Keratinocyte (primary cell): ENCODE results near the gene MAGI1. TPM values are rescaled to one million over a fixed set of nuclear protein-coding genes. Genes with fewer than 3 reads are reported as not detected.

Experiments used
- DNase-seq: peaks from one replicate; pipeline ENCODE4 v3.0.0-alpha.2; 2011; ENCODE audit warnings: low read depth, missing footprints, low spot score
- FAIRE-seq: peaks from 2 replicates; lab custom pipeline; 2011; peaks lifted over from hg19 to GRCh38; lab: Jason Lieb, UNC
- H2AFZ ChIP-seq: 2 replicates; pipeline ENCODE4 v1.6.0; 2012; ENCODE audit warnings: low read length, control low read depth, inconsistent platforms; ENCODE audit not compliant: control insufficient read depth
- H3K27ac ChIP-seq: 2 replicates; pipeline ENCODE4 v1.5.1; 2011; ENCODE audit warnings: low read length; ENCODE audit not compliant: control insufficient read depth, insufficient read depth
- H3K27me3 ChIP-seq: 3 replicates; pipeline ENCODE4 v1.6.0; 2011; ENCODE audit warnings: low read length; ENCODE audit not compliant: control insufficient read depth, insufficient read depth; ENCODE audit errors: extremely low read depth
- H3K36me3 ChIP-seq, 2 experiments: 2 replicates in 1 of 2; 3 replicates in 1 of 2; pipeline ENCODE4 v1.5.1; 2011; ENCODE audit warnings: low read length in 2 of 2, mild to moderate bottlenecking in 1 of 2; ENCODE audit not compliant: control insufficient read depth in 2 of 2, insufficient read depth in 2 of 2; ENCODE audit errors: extremely low read depth in 1 of 2
- H3K4me1 ChIP-seq: 3 replicates; pipeline ENCODE4 v1.5.1; 2011; ENCODE audit warnings: low read length; ENCODE audit not compliant: control insufficient read depth, insufficient read depth; ENCODE audit errors: extremely low read depth
- H3K4me2 ChIP-seq: 3 replicates; pipeline ENCODE4 v1.6.0; 2011; ENCODE audit warnings: low read depth, low read length; ENCODE audit not compliant: control insufficient read depth, insufficient read depth; ENCODE audit errors: extremely low read depth
- H3K4me3 ChIP-seq, 3 experiments: fragments of 200-600 bp in 1 of 3; sonication (generic) in 1 of 3; 2 replicates in 2 of 3; 3 replicates in 1 of 3; pipeline ENCODE4 v1.5.1; 2011 to 2016; ENCODE audit warnings: low read length in 3 of 3, mild to moderate bottlenecking in 3 of 3, control low read depth in 2 of 3, inconsistent platforms in 1 of 3, low read depth in 1 of 3, mixed read lengths in 1 of 3, mixed run types in 1 of 3, moderate library complexity in 1 of 3; ENCODE audit not compliant: control insufficient read depth in 2 of 3, insufficient read depth in 2 of 3; ENCODE audit errors: extremely low read depth in 1 of 3
- H3K79me2 ChIP-seq: 2 replicates; pipeline ENCODE4 v1.6.0; 2012; ENCODE audit warnings: low read length; ENCODE audit not compliant: control insufficient read depth, insufficient read depth
- H3K9ac ChIP-seq: 3 replicates; pipeline ENCODE4 v1.6.0; 2011; ENCODE audit warnings: low read length; ENCODE audit not compliant: control insufficient read depth, insufficient read depth; ENCODE audit errors: extremely low read depth
- H3K9me1 ChIP-seq: 3 replicates; pipeline ENCODE4 v1.6.0; 2011; ENCODE audit warnings: low read length; ENCODE audit not compliant: control insufficient read depth, insufficient read depth; ENCODE audit errors: extremely low read depth
- H3K9me3 ChIP-seq: 2 replicates; pipeline ENCODE4 v1.5.1; 2012; ENCODE audit warnings: low read depth, low read length; ENCODE audit not compliant: control insufficient read depth
- H4K20me1 ChIP-seq: 3 replicates; pipeline ENCODE4 v1.6.0; 2011; ENCODE audit warnings: low read length; ENCODE audit not compliant: control insufficient read depth, insufficient read depth; ENCODE audit errors: extremely low read depth
- CTCF ChIP-seq, 3 experiments: IDR thresholded peaks in 1 of 3; conservative IDR thresholded peaks in 1 of 3; optimal IDR thresholded peaks in 1 of 3; 2 replicates in 2 of 3; 3 replicates in 1 of 3; pipeline versions ENCODE3 to v1.5.1; 2011; ENCODE audit warnings: low read length in 3 of 3, mild to moderate bottlenecking in 3 of 3, moderate library complexity in 2 of 3, control low read depth in 1 of 3, inconsistent platforms in 1 of 3; ENCODE audit not compliant: insufficient read depth in 2 of 3; ENCODE audit errors: extremely low read depth in 1 of 3
- EZH2 ChIP-seq: IDR thresholded peaks from one replicate; pipeline ENCODE4 v1.6.1; 2012; ENCODE audit warnings: inconsistent platforms, mild to moderate bottlenecking, low read length, moderate library complexity
- dilution Hi-C: fragments of 300-500 bp; cut with MboI; formaldehyde crosslinking; loops from one replicate; pipeline ENCODE4 v1.7.0; 2020; ENCODE audit warnings: low sequenced_read_pairs; ENCODE audit not compliant: extremely low pct_ligation_motif_present
- polyA plus RNA-seq, 5 experiments: library from polyadenylated mRNA; depleted of rRNA in 3 of 5; stranded (reverse) in 3 of 5; stranded (forward) in 1 of 5; unstranded in 1 of 5; fragments of >200 nt; gene quantifications; 1 replicate in 1 of 5; 2 replicates in 3 of 5; 3 replicates in 1 of 5; pipeline versions ENCODE4 v1.2.1 to v1.2.3, GENCODE V29; 2011 to 2012; ENCODE audit warnings: missing spikeins in 2 of 5, low read depth in 1 of 5, low replicate concordance in 1 of 5

The MAGI1 gene
- polyA plus RNA-seq, 1 donor (not counting 4 experiments of a cell fraction or from before 2014, with no cell fraction given), result 10.9 TPM

GRCh38 chr3:65953881-65954733 lies 84.6 kb downstream of the MAGI1 start:
- Histone ChIP-seq H3K79me2 (peaks cover 4% of the 10 kb centered on the region), H3K4me2 (peak overlapping the region; percentile 77), H2AFZ (peak overlapping the region; percentile 81), H3K4me1 (peaks cover 49% of the 10 kb centered on the region), H3K9ac (peak overlapping the region; percentile 59), H3K27me3 (no peaks in the 10 kb centered on the region), H3K9me1 (no peaks in the 10 kb centered on the region), H4K20me1 (no peaks in the 10 kb centered on the region), H3K27ac (peak overlapping the region; percentile 33), H3K36me3 (no peaks in the 10 kb centered on the region), H3K9me3 (no peaks in the 10 kb centered on the region), H3K4me3 (peak overlapping the region in 2 of 3 experiments; percentile 43 to 44)
- dilution Hi-C loops, result no loop called here
- DNase-seq (no peak), FAIRE-seq (no peak)
- TF ChIP-seq EZH2, result no peak
- no peak for TF ChIP-seq CTCF (optimal IDR thresholded peaks at IDR 0.05 in 1 of 3, IDR thresholded peaks at IDR 0.05 in 1 of 3, conservative IDR thresholded peaks at IDR 0.05 in 1 of 3; ENCODE audit: extremely low read depth in 1 of 3, insufficient read depth in 2 of 3, low read length in 3 of 3)

DNA sequence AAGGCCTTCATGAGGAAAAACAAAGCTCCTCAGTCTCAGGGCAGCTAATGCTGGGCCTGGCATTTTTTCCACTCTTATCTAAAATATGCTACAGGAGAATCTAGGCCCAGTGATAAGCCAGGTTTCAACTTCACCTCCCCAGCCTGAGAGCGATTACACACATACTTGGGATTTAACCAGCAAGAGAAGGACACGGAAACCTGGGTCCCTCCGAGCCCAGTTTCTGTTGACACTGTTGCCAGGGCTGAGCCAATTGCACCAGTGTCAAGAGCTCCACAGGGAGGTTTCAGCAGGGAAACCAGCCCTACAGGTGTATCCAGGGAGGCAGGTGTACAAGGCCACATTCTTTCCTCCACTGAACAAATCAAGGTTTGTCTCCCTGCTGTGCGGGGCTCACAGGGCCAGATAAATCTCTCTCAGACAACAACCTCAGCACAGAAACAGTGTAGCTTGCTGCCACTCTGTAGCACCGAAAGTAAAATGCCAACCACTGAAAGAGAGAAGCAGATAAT lies 85.4 kb downstream of the MAGI1 start:
- Histone ChIP-seq H3K9me3 (no peaks in the 10 kb centered on the region), H2AFZ (no peak overlapping the region), H3K9ac (no peak overlapping the region), H3K27ac (peak overlapping the region; percentile 33), H4K20me1 (no peaks in the 10 kb centered on the region), H3K9me1 (no peaks in the 10 kb centered on the region), H3K4me1 (peaks cover 47% of the 10 kb centered on the region), H3K36me3 (no peaks in the 10 kb centered on the region), H3K27me3 (no peaks in the 10 kb centered on the region), H3K4me3 (no peak overlapping the region), H3K79me2 (peaks cover 4% of the 10 kb centered on the region), H3K4me2 (peak overlapping the region; percentile 77)
- no peak for TF ChIP-seq CTCF (optimal IDR thresholded peaks at IDR 0.05 in 1 of 3, IDR thresholded peaks at IDR 0.05 in 1 of 3, conservative IDR thresholded peaks at IDR 0.05 in 1 of 3; ENCODE audit: extremely low read depth in 1 of 3, insufficient read depth in 2 of 3, low read length in 3 of 3)
- TF ChIP-seq EZH2, result no peak
- DNase-seq (no peak), FAIRE-seq (peak; percentile 60)
- dilution Hi-C loops, result no loop called here
